Measurements from ENCODE around the gene C1QTNF9B.
"Not testable (repeated sequence)": the region's sequence is repeated elsewhere in the genome, so short reads cannot be mapped to it uniquely, and the experiment has no call there.

The C1QTNF9B gene

DNA sequence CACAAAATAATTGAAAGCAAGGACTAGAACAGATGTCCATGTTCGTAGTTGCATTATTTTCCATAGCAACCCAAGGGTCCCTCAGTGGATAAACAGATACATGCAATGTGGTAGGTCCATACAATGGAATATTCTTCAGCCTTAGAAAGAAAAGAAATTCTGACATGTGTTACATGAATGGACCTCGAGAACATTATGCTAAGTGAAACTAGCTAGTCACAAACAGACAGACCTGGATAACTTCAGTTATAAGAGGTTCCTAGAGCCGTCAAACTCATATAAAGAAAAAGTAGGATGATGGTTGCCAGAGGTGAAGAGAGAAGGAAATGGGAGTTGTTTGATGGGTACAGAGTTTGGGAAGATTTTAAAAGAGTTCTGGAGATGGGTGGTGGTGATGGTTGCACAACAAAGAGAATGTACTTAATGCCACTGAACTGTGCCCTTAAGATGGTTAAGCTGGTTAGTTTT lies at the start of gene C1QTNF9B:
C1QTNF9B (minus strand) TSS at position 51 of the 468 bp plus-strand sequence.
- DNase-seq = not testable (repeated sequence)

DNA sequence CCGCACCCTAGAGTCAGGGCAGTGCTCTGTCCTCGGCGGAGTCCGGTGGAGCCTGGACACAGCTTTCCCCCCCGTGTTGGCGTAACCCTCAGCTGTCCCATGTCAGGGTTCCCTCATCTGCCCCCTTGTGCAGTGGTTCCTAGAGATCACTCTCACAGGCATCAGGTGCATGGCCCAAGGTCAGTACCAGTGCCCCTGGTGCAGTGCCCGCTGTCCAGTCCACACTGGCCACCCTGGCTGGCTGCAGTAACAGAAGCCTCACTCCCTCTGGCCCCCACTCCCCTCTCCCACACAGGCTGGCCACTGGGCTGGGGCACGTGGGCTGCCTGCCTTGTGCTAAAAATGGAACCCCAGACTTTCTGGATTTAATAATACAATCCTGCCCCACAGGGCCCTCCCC lies 49.6 kb upstream of the C1QTNF9B start:
- DNase-seq = no peak

DNA sequence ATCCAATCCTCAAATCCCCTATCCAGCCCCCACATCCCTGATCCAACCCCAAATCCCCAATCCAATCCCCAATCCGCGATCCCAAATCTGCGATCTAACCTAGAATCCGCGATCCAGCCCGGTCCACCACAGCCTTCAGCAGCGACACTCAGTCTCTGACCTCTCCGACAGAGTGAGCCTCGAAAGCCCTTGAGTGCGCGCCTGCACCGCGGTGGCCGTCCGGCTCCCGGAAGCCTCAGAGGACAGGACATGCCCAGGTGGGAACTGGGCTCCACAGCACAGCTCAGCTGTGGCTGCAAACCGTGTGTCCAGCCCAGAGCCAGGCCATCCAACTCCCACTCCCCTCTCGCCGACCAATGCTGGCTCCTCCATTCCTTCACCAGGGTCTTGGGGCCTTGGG lies 48.8 kb upstream of the C1QTNF9B start:
- no peak for DNase-seq

DNA sequence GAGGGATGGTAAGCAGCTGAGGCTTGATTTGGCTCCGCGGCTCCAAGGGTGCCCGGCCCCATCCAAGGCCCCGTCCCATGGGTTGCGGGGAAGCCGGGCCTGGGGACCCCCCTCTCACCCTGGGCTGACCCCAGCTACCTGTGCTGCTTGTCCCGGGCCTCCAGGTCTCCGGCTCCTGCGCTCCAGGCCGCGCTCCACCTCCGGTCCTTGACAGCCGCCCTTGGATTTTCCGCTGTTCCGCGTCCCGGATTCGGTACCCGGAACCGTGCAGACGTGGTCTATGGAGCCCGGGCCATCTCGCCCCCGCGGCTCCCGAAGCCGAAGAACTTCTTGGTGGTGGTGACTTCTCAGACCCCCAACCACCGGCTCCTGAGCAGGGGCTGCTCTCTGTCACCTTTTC lies 48.3 kb upstream of the C1QTNF9B start:
- DNase-seq = no peak

DNA sequence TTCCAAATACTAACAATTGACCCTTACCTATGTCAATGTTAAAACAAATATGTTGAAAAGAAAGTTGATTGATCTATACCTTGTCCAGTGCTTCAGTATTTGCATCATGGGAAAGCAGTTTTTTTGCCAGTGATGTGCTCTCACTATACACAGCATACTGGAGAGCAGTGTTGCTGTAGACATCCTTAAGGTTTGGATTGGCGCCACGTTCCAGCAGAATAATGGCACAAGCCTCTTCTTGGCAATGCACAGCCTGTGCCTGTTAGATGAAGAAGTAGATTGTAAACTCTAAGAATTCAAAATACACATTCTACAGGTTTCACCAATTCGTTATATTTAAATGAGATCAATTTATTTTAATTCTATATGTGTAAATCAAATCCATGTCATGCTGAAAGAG lies 43.9 kb upstream of the C1QTNF9B start:
- DNase-seq = no peak

DNA sequence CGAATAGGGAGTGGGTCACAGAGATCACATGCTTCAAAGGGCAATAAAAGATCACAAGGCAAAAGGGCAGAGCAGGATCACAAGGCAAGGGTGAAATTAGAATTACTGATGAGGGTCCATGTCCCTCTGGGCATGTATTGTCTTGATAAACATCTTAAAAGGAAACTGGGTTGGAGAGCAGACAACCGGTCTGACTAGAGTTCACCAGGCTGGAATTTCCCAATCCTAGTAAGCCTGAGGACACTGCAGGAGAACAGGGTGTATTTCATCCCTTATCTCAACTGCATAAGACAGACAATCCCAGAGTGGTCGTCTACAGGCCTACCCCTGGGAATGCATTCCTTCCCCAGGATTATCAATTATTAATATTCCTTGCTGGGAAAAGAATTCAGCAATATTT lies 42.4 kb upstream of the C1QTNF9B start:
- not testable (repeated sequence) for DNase-seq

DNA sequence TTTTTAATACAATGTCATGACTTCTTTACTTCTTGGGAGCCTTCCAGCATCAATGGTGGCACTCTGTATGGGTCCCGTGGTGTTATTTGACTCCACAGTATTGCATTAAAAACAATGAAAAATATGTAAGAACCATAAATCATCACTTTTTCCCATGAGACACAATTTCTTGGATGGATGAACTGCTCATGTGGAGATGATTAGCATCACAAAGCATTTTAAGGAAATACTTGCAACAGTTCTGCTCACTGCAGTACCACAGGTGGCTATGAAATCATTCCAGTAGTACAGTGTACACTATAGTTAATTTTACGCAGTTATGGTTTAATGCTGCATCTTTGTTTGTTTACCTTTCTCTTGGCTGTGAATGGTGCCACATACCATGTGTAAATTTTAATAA lies 37.2 kb upstream of the C1QTNF9B start:
- DNase-seq = no peak

DNA sequence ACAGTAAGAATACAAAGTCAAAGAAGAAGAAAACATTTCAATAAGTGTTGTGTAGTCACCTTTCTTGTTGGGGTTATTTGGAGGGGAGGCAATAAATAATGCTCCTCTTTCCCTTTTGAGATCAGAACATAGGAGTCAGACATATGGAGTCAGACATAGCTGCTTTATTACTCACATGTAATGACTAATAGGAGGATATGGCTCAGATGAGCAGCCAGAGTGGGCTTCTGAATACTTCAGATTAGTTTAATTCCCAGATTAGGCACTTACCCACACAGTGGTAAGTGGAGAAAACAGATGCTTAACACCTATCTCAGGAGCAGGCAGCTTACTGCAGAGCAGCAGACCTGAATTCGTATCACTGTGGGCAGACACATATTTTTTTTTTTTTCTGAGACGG lies 31.7 kb upstream of the C1QTNF9B start:
- no peak for DNase-seq

DNA sequence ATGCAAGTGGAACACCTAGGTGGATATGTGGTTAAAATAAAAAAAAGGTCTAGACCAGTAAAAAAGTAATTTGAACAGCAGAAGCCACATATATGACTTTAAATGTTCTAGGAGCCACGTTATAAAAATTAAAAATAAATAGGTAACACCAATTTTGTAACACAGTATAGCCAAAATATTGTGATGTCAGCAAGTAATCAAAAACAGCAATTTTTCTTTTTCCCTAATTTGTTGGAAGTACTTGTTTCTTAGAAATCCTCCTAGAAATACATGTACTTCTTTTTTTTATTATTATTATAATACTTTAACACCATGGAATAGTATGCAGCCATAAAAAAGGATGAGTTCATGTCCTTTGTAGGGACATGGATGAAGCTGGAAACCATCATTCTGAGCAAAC lies 25.7 kb upstream of the C1QTNF9B start:
- DNase-seq = no peak

DNA sequence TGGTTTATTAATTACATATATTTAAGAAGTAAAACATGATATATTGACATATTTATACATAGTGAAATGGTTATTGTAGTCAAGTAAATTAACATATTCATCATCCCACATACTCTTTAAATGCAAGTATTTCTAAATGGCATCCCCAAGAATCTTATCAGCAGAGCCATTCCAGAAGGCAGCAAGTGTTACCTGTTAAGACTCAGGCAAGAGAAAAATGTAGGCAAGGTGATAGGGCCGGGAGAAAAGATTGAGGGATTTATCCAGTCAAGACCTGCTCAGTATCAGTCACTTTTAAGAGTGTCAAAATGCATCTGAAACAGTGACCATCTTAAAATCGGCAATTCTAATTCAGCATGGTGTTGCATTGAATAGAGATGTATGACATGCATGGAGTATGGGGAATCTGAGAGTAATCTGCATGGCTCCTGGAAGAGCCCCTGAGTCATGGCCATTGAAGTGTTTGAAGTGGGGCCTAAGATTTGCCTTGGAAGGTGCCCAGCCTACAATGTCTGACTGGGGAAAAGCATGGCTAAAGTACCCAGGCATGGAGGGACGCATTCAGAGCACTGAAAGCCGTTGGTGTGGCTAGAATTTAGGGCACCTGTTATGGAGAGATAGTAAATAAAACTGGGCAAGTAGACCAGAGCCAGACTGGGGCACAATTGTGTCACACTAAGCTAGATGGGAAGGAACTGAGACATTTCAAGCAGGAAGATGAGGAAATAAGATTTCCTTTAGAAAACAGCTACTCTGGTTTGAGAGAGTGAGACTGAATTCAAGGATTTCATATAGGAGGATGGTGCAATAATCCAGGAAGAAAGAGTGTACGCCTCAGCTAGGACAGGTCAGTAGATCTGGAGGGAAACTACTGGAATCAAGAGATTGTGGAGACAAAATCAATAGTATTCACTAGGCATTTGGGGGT lies 25.0 kb upstream of the C1QTNF9B start:
- peak; percentile 7 for DNase-seq

DNA sequence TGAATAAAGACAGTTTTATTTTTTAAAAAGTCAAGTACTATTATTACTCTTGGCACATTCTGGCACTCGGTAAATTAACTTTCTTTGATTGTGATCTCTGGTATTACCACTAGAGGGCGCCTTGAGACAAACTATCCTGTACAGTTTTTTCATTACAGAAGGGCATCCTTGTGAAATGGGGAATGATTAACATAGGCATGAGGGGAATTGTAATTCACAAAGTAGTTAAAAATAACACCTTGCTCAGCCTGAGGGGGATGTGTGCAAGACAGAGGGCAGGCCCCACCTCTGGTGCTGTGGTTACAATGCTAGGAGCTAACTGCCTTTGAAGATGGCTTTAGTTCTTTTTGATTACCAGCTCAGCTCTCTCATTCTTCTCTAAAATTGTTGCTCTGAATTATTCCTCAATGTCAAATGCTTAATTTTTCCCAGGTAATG lies 24.2 kb upstream of the C1QTNF9B start:
- DNase-seq = peak; percentile 75

DNA sequence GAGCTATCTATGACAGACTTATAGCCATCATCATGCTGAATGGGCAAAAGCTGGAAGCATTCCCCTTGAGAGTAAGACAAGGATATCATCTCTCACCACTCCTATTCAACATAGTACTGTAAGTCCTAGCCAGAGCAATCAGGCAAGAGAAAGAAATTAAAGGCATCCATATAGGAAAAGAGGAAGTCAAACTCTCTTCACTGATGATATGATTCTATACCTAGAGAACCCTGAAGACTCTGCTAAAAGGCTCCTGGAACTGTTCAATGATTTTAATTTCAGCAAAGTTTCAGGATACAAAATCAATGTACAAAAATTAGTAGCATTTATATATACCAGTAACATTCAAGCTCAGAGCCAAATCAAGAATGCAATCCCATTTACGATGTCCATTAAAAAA lies 21.7 kb upstream of the C1QTNF9B start:
- no peak for DNase-seq

DNA sequence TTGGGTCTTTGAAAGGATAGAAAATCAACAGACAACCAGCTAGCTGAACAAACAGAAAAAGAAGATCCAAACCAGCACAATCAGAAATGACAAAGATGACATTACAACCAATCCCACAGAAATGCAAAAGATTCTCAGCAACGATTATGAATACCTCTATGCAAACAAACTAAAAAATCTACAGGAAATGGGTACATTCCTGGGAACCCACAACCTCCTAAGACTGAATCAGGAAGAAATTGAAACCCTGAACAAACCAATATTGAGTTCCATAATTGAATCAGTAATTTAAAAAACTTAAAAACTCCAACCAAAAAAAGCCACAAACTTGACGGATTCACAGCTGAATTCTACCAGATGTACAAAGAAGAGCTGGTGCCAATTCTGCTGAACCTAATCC lies 20.9 kb upstream of the C1QTNF9B start:
- no peak for DNase-seq

DNA sequence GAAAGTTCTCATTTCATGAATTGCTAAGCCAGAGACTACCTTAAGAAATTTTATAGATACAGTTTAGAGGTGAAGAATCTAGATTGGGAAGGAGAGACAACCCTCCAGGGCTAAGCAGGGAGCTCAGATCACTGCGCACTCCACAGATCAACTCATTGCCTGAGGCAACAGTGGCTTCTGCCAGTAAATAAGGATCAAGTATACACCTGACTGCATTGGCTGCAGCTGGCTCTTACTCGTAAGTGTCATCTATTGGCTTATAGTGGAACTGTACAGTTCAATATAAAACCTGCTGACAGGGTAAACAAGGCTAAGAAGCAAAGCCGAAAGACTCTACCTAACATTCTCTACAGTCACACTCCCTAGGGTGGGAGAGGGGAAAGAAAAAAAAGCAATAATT lies 18.0 kb upstream of the C1QTNF9B start:
- DNase-seq = peak; percentile 5

DNA sequence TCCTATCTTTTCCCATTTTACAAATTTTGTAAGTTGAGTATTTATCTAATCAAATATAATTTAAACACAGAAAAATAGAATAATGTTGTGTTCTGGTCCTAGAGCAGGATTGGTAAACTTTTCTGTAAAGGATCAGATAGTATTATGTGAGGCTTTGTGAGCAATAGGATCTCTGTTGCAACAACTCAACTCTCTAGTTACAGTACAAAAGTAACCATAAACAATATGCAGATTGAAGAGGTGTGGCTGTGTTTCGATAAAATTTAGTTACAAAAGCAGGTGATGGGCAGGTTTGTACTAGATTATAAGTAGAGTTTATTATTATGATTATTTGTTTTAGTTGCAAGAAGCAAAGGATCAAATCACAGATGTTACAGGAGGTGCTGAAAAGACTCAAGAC lies 15.2 kb upstream of the C1QTNF9B start:
- no peak for DNase-seq

DNA sequence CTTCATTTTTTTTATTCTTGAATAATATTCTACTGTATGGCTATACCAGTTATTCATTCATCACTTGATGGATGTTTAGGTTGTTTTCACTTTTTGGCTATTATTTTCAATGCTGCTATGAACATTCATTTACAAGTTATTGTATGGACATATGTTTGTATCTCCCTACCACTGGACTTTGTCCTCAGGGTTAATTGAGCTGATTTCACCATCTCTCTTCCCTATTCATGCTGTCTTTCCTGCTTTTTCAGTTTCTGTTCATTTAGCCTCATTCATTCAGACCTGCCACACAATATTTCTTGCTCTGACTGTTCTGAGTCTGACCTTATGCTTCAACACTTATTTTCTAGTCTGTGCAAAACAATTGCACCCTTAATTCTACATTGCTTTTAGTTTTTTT lies 12.3 kb upstream of the C1QTNF9B start:
- no peak for DNase-seq

DNA sequence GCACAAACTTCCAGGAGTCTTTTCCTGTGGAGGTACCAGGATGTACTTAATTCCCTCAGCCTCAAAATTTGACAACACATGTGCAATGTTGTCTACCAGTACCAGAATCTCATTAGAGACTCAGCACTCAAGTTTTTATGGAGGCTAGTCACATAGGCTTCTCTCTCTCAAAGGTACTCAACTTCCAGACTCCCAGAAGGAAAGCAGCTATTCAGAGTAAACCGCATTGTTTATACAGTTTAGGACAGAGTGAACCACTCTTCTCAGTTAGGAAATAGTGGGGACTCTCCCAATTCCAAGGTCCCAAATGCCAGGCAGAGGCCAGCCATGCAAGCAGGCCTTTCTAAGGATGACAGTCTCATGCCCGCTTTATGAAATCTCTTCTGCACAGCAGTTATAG lies 8.5 kb upstream of the C1QTNF9B start:
- DNase-seq = no peak

DNA sequence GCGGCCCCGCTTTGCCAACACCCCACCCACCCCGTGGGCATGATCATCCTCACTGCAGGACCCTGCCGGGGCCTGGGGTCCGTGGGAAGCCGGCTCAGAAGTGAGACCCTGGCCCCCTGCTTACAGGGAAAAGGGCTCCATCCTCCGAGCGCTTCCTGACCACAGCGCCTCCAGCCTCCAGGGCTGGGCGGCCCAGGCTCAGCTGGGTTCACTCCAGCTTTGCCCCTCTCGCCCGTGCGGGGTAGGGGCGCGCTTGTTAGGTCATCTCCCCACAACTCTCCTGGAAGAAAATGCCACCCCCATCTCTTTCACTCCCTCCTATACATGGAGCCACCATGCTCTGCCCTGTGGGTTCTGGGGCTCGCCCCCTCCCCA lies 6.6 kb upstream of the C1QTNF9B start:
- no peak for DNase-seq

DNA sequence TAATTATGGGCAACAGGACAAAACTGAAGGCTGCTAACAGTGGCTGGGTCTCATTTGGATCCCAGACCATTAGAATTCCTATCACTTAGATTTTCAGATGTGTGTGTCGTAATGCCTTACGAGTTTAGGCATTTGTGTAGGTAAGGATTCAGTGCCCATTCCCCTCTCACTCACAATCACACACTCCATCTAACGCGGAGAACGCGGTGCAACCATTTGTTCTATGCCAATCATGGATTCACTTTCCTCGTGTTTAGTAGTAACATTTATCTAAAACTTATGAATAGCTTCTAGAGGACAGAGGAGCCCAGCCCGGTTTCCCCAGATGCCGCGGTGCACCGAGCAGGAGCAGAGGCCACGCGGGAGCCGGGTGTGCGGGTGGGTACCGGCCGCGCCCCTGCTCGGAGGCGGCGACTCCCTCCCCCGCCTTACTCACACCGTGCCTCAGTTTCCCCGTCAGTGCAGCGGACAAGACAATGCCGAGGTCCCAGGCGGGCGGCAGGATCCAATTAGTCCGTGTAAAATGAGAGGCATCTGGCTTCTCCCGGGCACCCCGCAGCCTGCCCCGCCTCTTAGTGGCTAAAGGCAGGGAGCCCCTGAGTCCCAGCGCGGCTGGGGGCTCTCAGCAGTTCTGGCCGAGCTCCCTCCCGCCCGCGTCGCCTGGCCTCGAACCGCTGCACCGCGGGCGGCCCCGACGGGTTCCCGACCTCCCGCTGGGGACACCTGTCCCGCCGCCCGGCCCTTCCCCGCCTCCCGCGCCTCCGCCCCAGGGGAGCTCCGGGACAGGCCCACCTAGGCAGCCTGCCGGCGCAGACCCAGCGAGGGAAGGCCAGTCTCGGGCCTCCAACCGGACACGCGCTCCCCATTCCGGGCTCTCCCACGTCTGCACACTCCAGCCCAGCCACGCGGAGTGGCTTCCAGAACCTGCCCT lies 5.9 kb upstream of the C1QTNF9B start:
- DNase-seq = no peak

DNA sequence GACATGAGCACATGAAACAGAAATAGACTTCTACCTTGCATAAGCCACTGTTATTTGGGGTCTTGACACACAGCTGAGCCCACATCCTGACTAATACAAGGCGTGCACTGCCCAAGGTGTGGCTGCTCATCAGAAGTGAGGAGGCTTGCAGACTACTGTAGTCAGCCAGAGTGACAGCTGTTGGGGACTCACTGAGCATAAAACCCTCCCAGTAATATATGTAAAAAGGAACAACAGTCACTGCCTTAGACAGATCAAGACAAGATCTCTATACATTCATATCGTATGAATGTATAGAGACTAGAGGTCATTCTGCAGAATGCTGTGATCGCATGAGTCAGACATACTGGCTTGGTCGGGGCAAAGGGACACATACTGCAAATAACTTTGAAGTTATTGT lies 4.1 kb upstream of the C1QTNF9B start:
- no peak for DNase-seq

DNA sequence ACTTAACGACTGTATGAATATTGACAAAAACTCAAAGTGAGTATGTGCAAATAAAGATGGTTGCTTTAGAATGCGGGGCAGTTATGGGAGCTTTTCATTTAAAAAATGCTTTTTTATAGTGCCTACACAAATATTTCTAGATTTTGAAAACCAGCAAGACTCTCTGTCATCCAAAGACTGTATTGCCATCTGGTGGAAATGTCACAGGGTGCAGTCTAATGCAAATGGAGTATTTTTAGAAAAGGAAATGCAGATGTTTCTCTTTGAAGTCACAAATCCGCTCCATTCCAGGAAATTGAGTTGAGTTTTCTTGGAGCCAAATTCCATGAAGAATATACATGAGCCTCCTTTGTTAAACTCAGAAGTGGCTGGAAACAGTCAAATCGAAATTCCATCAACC lies 2.3 kb upstream of the C1QTNF9B start:
- DNase-seq = peak; percentile 53

DNA sequence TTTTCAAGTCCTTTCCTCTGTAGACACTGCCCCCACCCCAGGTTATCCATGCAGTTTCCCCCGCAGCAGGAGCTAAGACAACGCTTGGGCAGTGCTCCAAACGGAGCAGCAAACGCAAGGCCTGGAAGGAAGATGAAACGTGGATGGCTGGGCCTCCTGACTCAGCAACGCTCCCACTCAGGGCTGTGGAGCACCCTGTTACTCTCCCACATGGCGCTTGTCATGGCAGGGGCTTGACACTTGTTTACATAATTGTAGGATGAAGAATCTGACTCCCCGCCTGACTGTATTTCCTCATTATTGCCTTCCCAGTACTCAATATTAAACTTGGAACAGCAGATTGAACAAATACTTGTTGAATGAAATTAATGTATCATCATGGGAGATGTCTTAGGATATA lies 799 bp upstream of the C1QTNF9B start:
- DNase-seq = no peak

DNA sequence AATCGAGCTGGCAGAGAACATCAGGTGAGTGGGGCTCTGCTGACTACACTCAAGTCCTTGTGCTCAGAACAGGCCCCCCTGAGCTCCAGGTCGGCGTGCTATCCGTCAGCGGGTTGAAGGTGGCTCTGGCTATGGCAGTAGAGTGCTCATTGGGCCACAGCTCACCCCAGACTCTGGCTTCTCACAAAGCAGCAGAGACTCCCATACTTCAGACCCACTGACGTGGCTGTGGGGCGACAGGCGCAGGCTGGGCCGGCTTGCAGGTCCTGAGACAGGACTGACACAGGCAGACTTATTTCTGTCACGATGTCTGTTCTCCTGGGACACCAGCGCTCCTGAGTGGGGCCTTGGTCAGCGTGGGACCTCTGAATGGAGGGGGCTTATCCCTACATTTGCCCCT lies 2.6 kb downstream of the C1QTNF9B start:
- not testable (repeated sequence) for DNase-seq

DNA sequence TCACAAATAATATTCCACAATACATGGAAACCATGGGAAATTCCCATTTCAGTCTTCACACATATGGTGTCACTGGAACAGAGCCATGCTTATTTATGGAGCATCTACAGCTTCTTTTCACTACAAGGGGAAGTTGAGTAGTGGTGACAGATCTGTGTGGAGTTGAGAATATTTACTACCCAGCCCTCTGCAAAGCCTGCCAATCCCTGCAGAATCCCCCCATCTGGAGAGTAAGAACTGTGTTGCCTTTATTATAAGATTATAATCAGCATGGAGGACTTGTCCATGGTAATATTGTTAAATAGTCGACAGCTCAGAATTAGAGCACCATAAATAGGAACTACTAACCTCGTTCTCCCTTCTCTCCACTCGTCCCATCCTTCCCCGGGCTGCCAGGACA lies 3.5 kb downstream of the C1QTNF9B start:
- not testable (repeated sequence) for DNase-seq

Measured in hematopoietic multipotent progenitor cell treated with erythropoietin and hydrocortisone succinate and interleukin-3 and kit ligand, for 6 days (in vitro differentiated cells).